Fibroblast of the aortic adventitia (primary cell): ENCODE results near the gene GTF2F2. TPM values are rescaled to one million over a fixed set of nuclear protein-coding genes. Genes with fewer than 3 reads are reported as not detected.

Source experiments
- DNase-seq: peaks from one replicate; pipeline ENCODE4 v3.0.0-alpha.2; 2010; ENCODE audit warnings: low read depth
- H3K4me3 ChIP-seq: 2 replicates; pipeline ENCODE4 v1.5.1; 2011; ENCODE audit warnings: low read depth, mild to moderate bottlenecking, control low read depth, low read length, moderate library complexity
- total RNA-seq: library from RNA; depleted of rRNA; stranded (reverse); fragments of >200 nt; gene quantifications from 2 replicates; pipeline ENCODE4 v1.2.3, GENCODE V29; 2012; ENCODE audit warnings: low replicate concordance
- TF ChIP-seq, protein P1 (sequence below): IDR thresholded peaks from 2 replicates; pipeline ENCODE4 v1.5.1; 2011; ENCODE audit warnings: mild to moderate bottlenecking, low read length, control low read depth, inconsistent platforms; ENCODE audit not compliant: insufficient read depth

Gene GTF2F2
- total RNA-seq, 1 donor: 19.0 TPM

- TF ChIP-seq, protein P1, sequence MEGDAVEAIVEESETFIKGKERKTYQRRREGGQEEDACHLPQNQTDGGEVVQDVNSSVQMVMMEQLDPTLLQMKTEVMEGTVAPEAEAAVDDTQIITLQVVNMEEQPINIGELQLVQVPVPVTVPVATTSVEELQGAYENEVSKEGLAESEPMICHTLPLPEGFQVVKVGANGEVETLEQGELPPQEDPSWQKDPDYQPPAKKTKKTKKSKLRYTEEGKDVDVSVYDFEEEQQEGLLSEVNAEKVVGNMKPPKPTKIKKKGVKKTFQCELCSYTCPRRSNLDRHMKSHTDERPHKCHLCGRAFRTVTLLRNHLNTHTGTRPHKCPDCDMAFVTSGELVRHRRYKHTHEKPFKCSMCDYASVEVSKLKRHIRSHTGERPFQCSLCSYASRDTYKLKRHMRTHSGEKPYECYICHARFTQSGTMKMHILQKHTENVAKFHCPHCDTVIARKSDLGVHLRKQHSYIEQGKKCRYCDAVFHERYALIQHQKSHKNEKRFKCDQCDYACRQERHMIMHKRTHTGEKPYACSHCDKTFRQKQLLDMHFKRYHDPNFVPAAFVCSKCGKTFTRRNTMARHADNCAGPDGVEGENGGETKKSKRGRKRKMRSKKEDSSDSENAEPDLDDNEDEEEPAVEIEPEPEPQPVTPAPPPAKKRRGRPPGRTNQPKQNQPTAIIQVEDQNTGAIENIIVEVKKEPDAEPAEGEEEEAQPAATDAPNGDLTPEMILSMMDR: no peak
- no peak overlapping the region for H3K4me3 ChIP-seq
- peak; percentile 67 for DNase-seq
Observed at GRCh38 chr13:45209229-45209628, 88.9 kb downstream of the GTF2F2 start.

- DNase-seq: no peak
Observed at GRCh38 chr13:45215392-45216077, 95.2 kb downstream of the GTF2F2 start.

DNA sequence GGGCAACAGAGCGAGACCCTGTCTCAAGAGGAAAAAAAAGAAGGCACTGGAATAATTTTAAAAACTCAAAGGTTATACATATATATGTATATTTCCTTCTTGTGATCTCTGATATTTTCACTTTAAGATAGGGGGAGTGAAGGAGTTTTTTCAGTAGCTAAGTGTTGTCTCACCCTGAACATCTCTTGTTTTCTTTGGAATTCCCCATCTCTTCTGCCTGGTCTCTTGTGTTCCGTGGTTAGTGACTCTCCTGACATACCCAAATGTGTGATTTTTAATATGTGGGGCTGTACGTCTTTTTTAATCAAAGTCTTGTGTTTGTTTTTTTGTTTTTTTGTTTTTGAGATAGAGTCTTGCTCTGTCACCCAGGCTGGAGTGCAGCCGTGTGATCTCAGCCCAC lies 95.9 kb downstream of the GTF2F2 start:
- DNase-seq: no peak
- TF ChIP-seq, protein P1: no peak
- no peak overlapping the region for H3K4me3 ChIP-seq

More at GRCh38 chr13:45215392-45216077, 95.2 kb downstream of the GTF2F2 start:
- no peak overlapping the region for H3K4me3 ChIP-seq
- TF ChIP-seq, protein P1: no peak

- no peak overlapping the region for H3K4me3 ChIP-seq
- TF ChIP-seq, protein P1: no peak
- no peak for DNase-seq
Observed at GRCh38 chr13:45218689-45219088, 98.4 kb downstream of the GTF2F2 start.

GRCh38 chr13:45219123-45219891 lies 99.0 kb downstream of the GTF2F2 start:
- no peak overlapping the region for H3K4me3 ChIP-seq
- TF ChIP-seq, protein P1: no peak
- no peak for DNase-seq

GRCh38 chr13:45219938-45220375 lies 99.6 kb downstream of the GTF2F2 start:
- no peak overlapping the region for H3K4me3 ChIP-seq
- DNase-seq: peak; percentile 83

More at GRCh38 chr13:45219938-45220375, 99.6 kb downstream of the GTF2F2 start:
- TF ChIP-seq, protein P1: no peak
